Measurements from ENCODE around the gene FGF1.

Gene FGF1

GRCh38 chr5:142644640-142645361 is 41.1 kb downstream of the FGF1 start:
- DNase-seq (ENCODE audit: low spot score) = peak; percentile 99
- POLR2A ChIA-PET (ENCODE audit: low non-redundant PET) = no interaction called here
- CTCF ChIA-PET = interaction anchor here (0.6 to 2.3 kb wide), 6 partner anchors 11 to 68 kb away, joined by 3 to 18 read pairs (median 4); no protein-coding TSS in a partner anchor
- no peak for TF ChIP-seq CTCF (conservative IDR thresholded peaks at IDR 0.05; ENCODE audit: low read depth)
- peak overlapping the region; percentile 94 for H3K27ac ChIP-seq

- H3K27ac ChIP-seq = peak overlapping the region; percentile 94
- CTCF ChIA-PET = interaction anchor here (0.9 to 2.3 kb wide), 4 partner anchors 12 to 236 kb away, joined by 3 to 18 read pairs (median 6); no protein-coding TSS in a partner anchor
- POLR2A ChIA-PET (ENCODE audit: low non-redundant PET) = no interaction called here
- TF ChIP-seq CTCF (conservative IDR thresholded peaks at IDR 0.05; ENCODE audit: low read depth) = no peak
- DNase-seq (ENCODE audit: low spot score) = peak; percentile 53
Observed at GRCh38 chr5:142644127-142644526, 41.8 kb downstream of the FGF1 start.

- DNase-seq (ENCODE audit: low spot score) = no peak
- POLR2A ChIA-PET (ENCODE audit: low non-redundant PET) = no interaction called here
- peak overlapping the region; percentile 94 for H3K27ac ChIP-seq
- CTCF ChIA-PET = interaction anchor here (0.6 to 2.3 kb wide), 5 partner anchors 50 to 347 kb away, joined by 3 to 10 read pairs (median 4); no protein-coding TSS in a partner anchor
- TF ChIP-seq CTCF (conservative IDR thresholded peaks at IDR 0.05; ENCODE audit: low read depth) = no peak
Observed at GRCh38 chr5:142643634-142644033, 42.3 kb downstream of the FGF1 start.

GRCh38 chr5:142642427-142642826 is 43.5 kb downstream of the FGF1 start:
- no peak for TF ChIP-seq CTCF (conservative IDR thresholded peaks at IDR 0.05; ENCODE audit: low read depth)
- no peak overlapping the region for H3K27ac ChIP-seq
- POLR2A ChIA-PET (ENCODE audit: low non-redundant PET) = no interaction called here
- CTCF ChIA-PET = interaction anchor here (0.5 to 0.8 kb wide), 3 partner anchors 32 to 162 kb away, joined by 3 to 5 read pairs (median 3); no protein-coding TSS in a partner anchor
- DNase-seq (ENCODE audit: low spot score) = no peak

GRCh38 chr5:142641711-142642110 is 44.2 kb downstream of the FGF1 start:
- POLR2A ChIA-PET (ENCODE audit: low non-redundant PET) = no interaction called here
- CTCF ChIA-PET = no interaction called here
- no peak for DNase-seq (ENCODE audit: low spot score)
- no peak overlapping the region for H3K27ac ChIP-seq
- TF ChIP-seq CTCF (conservative IDR thresholded peaks at IDR 0.05; ENCODE audit: low read depth) = no peak

- no peak for DNase-seq (ENCODE audit: low spot score)
- H3K27ac ChIP-seq = no peak overlapping the region
- TF ChIP-seq CTCF (conservative IDR thresholded peaks at IDR 0.05; ENCODE audit: low read depth) = no peak
- ChIA-PET CTCF (interaction anchor here (0.6 to 0.8 kb wide), 2 partner anchors 173 to 419 kb away, joined by 3 read pairs; no protein-coding TSS in a partner anchor), POLR2A (ENCODE audit: low non-redundant PET) (no interaction called here)
Observed at GRCh38 chr5:142640316-142641005, 45.4 kb downstream of the FGF1 start.

Data from RWPE1 (cell line).